Neural crest cell (in vitro differentiated cells): ENCODE measurements around the gene NYAP2. TPM values are rescaled to one million over a fixed set of nuclear protein-coding genes. Genes with fewer than 3 reads are reported as not detected.

Experiments
- DNase-seq: peaks from one replicate; pipeline ENCODE4 v3.0.0; 2021; ENCODE audit warnings: low read depth, mixed read lengths, low spot score
- H3K27ac Mint-ChIP-seq: one replicate; pipeline ENCODE4 v1.8.0; 2021; ENCODE audit warnings: mild to moderate bottlenecking, mixed read lengths; ENCODE audit not compliant: unreplicated experiment
- H3K27me3 Mint-ChIP-seq: 2 replicates; pipeline ENCODE4 v1.8.0; 2021; ENCODE audit warnings: low read depth, mild to moderate bottlenecking, mixed read lengths
- H3K36me3 Mint-ChIP-seq: 2 replicates; pipeline ENCODE4 v1.8.0; 2021; ENCODE audit warnings: low read depth, mild to moderate bottlenecking, mixed read lengths
- H3K4me1 Mint-ChIP-seq: 2 replicates; pipeline ENCODE4 v1.8.0; 2021; ENCODE audit warnings: mixed read lengths
- H3K4me3 Mint-ChIP-seq: one replicate; pipeline ENCODE4 v1.8.0; 2021; ENCODE audit warnings: mild to moderate bottlenecking, mixed read lengths
- H3K9me3 Mint-ChIP-seq: 2 replicates; pipeline ENCODE4 v1.8.0; 2021; ENCODE audit warnings: mixed read lengths
- total RNA-seq: library from RNA; stranded (reverse); gene quantifications from 2 replicates; pipeline ENCODE4 v1.2.1, GENCODE V29; 2021
- TF ChIP-seq, protein P1 (sequence below): fragments of 200-600 bp; sonication (generic); conservative IDR thresholded peaks from 2 replicates; pipeline ENCODE4 v1.5.0; 2021; ENCODE audit warnings: antibody characterized with exemption, mild to moderate bottlenecking

NYAP2 gene
- total RNA-seq, 1 donor from 2014 or later: 0.35 TPM

DNA sequence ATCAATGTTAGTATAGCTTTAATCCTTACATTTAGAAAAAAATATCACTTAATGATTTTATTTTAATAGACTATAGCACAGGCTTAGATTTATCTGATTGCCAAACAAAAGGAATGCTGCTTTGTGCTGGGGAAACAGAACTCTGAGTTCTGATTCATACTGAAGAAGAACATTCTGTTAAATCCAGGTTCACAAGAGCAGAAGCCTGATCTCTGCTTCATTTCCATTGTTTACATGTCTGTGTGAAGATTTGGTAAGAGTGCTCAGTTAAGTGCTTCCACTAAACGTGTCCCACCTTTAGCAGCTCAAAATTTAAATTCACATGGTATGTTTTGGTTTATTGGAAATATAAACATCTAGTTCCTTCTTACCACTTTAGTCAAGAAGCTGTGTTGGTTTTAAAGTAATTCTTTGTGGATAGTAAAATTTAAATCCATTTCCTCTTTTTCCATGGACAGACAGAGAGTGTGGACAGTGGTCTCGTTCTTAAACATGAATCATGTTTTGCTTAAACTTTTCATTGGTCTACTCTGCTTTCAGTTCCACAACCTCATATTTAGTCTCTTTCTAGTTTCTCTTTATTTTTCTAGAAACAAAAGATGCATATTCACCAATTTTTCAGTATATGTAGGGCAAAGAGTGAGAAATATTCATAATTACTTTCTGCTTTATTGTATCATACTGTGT, 59.1 kb downstream of the NYAP2 start:
- H3K9me3 Mint-ChIP-seq: no peaks in the 10 kb centered on the region
- H3K36me3 Mint-ChIP-seq: no peaks in the 10 kb centered on the region
- no peak overlapping the region for H3K27ac Mint-ChIP-seq
- no peak overlapping the region for H3K4me3 Mint-ChIP-seq
- TF ChIP-seq, protein P1, sequence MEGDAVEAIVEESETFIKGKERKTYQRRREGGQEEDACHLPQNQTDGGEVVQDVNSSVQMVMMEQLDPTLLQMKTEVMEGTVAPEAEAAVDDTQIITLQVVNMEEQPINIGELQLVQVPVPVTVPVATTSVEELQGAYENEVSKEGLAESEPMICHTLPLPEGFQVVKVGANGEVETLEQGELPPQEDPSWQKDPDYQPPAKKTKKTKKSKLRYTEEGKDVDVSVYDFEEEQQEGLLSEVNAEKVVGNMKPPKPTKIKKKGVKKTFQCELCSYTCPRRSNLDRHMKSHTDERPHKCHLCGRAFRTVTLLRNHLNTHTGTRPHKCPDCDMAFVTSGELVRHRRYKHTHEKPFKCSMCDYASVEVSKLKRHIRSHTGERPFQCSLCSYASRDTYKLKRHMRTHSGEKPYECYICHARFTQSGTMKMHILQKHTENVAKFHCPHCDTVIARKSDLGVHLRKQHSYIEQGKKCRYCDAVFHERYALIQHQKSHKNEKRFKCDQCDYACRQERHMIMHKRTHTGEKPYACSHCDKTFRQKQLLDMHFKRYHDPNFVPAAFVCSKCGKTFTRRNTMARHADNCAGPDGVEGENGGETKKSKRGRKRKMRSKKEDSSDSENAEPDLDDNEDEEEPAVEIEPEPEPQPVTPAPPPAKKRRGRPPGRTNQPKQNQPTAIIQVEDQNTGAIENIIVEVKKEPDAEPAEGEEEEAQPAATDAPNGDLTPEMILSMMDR: no peak
- DNase-seq: no peak
- H3K27me3 Mint-ChIP-seq: no peaks in the 10 kb centered on the region
- no peaks in the 10 kb centered on the region for H3K4me1 Mint-ChIP-seq

DNA sequence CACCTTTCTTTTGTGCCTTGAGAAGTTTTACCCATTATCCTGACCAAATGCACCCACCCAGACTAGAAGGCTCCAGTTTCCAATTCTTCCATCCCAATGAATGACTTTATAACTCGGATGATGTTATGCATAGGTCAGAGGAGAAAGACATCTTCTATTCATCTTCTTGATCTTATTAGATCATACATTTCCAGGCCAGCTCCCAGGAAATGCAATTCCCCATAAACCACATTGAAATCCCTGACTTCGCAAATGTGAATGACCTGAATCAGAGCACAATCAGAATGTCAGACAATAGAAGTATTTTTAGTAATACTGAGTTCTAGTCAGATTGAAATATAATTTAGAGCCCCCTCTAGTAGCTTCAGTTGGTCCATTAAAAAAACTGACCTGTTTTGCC, 62.9 kb downstream of the NYAP2 start:
- H3K36me3 Mint-ChIP-seq: no peaks in the 10 kb centered on the region
- TF ChIP-seq, protein P1: no peak
- peaks cover 14% of the 10 kb centered on the region for H3K4me1 Mint-ChIP-seq
- H3K27me3 Mint-ChIP-seq: no peaks in the 10 kb centered on the region
- no peak overlapping the region for H3K27ac Mint-ChIP-seq
- no peaks in the 10 kb centered on the region for H3K9me3 Mint-ChIP-seq
- no peak for DNase-seq
- no peak overlapping the region for H3K4me3 Mint-ChIP-seq

DNA sequence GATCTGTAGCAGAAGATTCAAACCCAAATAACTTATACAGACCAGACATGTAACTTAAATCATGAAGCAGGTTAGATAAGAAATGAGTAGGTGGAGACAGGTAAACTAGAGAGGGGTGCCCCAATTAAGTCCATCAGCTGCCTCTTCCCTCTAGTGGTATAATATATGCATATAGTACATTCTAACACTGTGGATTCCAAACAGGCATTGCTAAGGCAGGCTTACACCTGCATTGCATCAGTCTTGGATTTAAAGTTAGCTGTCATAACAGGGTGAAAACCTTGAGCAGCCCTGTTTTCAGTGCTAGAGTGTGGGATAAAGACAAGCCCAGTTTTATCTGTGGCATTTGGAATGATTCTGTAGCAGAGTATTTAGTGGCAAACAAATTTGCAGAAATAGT, 63.4 kb downstream of the NYAP2 start:
- no peak overlapping the region for H3K4me3 Mint-ChIP-seq
- H3K27ac Mint-ChIP-seq: no peak overlapping the region
- TF ChIP-seq, protein P1: no peak
- DNase-seq: no peak
- no peaks in the 10 kb centered on the region for H3K9me3 Mint-ChIP-seq
- H3K36me3 Mint-ChIP-seq: no peaks in the 10 kb centered on the region
- H3K4me1 Mint-ChIP-seq: peaks cover 14% of the 10 kb centered on the region
- H3K27me3 Mint-ChIP-seq: no peaks in the 10 kb centered on the region

DNA sequence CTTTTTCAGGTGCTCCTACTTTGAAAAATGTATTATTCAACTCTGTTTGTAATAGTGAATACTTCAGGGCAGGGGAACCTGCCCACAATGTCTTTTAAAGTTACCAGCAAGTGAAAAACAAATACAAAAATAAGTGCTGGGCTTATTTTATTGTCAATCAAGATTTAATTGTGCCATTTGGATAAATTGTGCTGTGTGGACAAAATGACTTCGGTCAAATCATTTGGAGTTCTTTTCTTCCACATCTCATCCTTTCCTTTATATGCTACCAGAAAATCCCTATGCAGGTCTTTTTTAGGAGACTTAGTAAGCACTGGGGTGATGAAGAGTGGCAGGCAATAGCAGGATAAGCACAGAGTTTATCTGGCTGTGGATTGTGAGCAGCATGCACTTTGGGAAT, 63.9 kb downstream of the NYAP2 start:
- H3K36me3 Mint-ChIP-seq: no peaks in the 10 kb centered on the region
- no peaks in the 10 kb centered on the region for H3K9me3 Mint-ChIP-seq
- no peaks in the 10 kb centered on the region for H3K27me3 Mint-ChIP-seq
- H3K4me3 Mint-ChIP-seq: no peak overlapping the region
- TF ChIP-seq, protein P1: no peak
- peaks cover 14% of the 10 kb centered on the region for H3K4me1 Mint-ChIP-seq
- H3K27ac Mint-ChIP-seq: no peak overlapping the region
- DNase-seq: no peak

DNA sequence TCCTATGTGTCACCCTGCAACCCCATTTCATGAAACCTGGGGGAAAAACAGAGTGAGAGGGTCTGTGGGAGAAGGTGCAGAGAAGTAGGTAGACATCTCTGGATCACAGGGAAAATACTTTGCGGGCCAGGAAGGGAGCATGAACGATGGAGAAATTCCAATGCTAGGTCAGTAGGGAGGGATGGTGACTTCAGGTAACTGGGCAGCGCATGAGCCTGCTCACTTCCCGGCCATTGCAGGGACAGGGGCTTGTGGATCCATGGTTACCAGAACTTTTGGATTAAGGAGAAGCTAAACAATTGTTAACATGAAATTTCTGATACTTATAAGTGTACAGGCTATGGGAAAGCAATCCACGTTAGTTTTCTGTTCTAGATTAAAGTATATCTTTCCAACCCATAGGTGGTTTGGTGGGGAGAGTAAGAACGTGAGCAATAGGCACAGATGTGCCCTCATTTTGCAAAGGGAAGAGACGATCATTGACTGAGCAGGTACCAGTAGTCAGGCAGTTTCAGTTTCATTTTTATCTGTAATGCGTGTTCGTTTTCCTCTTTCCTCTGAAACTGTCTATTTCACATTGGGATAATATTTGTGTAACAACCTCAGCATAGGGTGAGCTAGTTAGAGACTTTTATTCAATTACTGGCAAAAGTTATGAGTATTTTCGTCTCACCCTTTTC, 65.0 kb downstream of the NYAP2 start:
- TF ChIP-seq, protein P1: no peak
- Mint-ChIP-seq H3K9me3 (no peaks in the 10 kb centered on the region), H3K36me3 (no peaks in the 10 kb centered on the region), H3K4me1 (peaks cover 14% of the 10 kb centered on the region), H3K4me3 (no peak overlapping the region), H3K27me3 (no peaks in the 10 kb centered on the region), H3K27ac (peak overlapping the region; percentile 24)
- no peak for DNase-seq
